Measurements from ENCODE around the gene SLC47A2.

The SLC47A2 gene

GRCh38 chr17:19747829-19748806 is 31.7 kb upstream of the SLC47A2 start, which contains the start of gene ALDH3A1:
Gene ALDH3A1, minus strand, starts transcription at chr17:19748298. Its CDS starts 3,169 bp downstream, at chr17:19745129.
- no peak for DNase-seq

DNA sequence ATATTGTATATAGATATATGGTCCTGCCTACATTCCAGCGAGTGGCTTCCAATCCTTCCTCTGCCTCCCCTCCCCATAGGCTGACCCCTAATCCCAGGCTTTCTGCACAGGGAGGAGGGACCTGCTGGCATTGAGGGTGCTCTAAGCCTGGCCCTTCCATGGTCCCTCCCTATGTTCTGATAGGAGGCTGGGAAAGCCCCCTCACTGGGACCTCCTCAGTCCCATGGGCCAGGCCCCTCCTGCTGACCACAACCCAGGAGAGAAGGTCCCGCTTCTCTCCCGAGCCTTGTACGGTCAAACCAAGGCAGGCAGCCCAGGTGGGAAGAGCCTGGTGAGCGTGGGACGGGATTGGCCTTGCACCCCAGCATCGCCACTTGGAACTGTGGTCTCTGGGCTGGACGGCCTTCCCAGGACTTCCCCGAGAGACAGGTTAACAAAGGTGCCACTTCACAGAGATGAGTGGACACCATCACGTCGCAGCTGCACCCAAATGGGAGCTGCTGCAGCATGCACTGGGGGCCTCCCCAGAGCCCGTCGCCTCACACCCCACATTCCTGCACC is 30.9 kb upstream of the SLC47A2 start:
- DNase-seq, result no peak

DNA sequence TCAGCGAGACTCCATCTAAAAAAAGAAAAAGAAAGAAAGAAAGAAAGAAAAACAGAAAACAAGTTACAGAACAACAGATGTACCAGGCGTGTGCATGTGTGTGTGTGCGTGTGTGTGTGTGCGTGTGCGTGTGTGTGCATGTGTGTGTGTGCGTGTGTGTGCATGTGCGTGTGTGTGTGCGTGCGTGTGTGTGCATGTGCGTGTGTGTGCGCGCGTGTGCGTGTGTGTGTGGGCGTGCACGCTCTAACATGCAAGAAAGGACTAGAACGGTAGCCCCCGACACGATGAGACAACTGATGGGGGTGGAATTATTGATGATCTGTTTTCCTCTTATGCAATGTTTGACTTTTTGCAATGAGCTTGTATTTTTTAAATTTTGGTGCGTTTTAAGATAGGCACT is 30.1 kb upstream of the SLC47A2 start:
- no peak for DNase-seq

DNA sequence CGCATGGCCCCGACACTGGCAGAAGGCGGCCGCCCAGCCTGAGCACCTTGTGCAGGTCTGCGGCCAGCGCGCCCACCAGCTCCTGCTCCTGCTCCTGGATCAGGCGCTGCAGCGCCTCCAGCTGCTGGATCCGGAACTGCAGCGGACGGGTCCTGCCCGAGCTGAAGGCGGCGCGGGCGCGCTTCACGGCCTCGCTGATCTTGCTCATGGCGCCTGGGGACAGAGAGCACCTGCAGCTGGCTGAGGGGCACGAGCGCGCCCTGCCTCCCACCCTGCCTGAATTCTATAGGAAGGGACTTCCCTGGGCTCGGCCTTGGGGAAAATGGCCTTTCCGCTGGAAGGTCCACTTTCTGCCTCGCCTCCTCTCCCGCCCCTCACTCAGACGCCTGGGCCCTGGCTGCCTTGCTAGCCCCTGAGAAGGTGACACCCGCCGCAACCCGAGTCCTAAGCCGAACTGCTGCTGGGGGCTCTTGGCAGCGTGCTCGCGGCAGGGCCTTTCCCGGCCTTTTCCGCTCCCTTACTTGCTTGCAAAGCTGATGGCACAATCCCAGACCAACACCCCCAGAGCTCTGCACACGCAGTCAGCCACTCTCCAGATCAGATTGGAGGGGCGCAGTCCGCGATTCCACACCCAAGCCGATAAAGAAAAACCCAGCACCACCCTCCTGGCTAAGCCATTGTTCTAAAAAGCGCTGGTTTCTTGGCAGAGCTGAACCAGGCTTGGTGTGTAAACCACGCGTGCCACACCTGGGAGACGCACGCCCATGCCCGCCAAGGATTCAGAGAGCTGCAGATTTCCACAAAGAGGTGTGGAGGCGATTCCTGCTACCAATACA is 28.8 kb upstream of the SLC47A2 start:
- DNase-seq, result peak; percentile 95

GRCh38 chr17:19744492-19744891 is 28.1 kb upstream of the SLC47A2 start:
- DNase-seq, result no peak

- no peak for DNase-seq
Observed at GRCh38 chr17:19743101-19744100, 27.0 kb upstream of the SLC47A2 start.

DNA sequence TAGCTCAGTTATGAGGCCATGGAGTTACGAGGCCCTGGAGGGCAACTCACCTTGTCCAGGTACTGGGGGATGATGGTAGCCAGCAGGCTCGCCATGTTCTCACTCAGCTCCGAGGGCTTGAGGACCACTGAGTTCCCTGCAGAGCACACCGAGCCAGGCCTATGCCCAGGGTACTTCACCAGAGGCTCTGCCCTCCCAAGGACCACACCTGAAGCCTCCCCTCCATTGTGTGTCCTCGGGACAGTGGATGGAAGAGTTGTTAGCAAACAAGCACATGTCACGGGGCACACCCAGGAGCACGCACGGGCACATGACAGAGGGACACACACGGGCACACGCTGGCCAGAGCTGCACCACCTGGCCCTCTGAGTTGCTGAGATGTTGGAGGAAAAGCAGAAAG is 26.1 kb upstream of the SLC47A2 start:
- no peak for DNase-seq

GRCh38 chr17:19741832-19742457 is 25.6 kb upstream of the SLC47A2 start:
- DNase-seq, result no peak

GRCh38 chr17:19740933-19741332 is 24.5 kb upstream of the SLC47A2 start:
- DNase-seq, result no peak

- no peak for DNase-seq
Observed at GRCh38 chr17:19739241-19740201, 23.1 kb upstream of the SLC47A2 start.

- DNase-seq, result no peak
Observed at GRCh38 chr17:19738757-19739156, 22.4 kb upstream of the SLC47A2 start.

DNA sequence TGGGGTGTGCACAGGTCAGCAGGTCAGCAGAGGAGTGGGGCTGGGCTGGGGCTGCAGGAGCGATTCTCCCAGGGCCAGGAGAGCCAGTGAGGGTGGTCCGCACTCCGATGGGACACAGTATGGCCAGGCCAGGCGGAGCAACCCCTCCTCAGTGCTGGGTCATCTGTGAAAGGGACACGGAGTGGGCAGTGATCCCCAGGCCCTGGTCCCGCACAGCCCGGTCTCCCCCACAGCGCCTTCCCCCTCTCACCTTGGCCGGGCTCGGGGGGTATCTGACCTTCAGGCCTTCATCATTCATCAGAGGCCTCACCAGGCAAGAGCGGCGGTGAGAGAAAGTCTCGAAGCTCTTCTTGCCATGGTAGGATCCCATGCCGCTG is 21.7 kb upstream of the SLC47A2 start:
- no peak for DNase-seq

DNA sequence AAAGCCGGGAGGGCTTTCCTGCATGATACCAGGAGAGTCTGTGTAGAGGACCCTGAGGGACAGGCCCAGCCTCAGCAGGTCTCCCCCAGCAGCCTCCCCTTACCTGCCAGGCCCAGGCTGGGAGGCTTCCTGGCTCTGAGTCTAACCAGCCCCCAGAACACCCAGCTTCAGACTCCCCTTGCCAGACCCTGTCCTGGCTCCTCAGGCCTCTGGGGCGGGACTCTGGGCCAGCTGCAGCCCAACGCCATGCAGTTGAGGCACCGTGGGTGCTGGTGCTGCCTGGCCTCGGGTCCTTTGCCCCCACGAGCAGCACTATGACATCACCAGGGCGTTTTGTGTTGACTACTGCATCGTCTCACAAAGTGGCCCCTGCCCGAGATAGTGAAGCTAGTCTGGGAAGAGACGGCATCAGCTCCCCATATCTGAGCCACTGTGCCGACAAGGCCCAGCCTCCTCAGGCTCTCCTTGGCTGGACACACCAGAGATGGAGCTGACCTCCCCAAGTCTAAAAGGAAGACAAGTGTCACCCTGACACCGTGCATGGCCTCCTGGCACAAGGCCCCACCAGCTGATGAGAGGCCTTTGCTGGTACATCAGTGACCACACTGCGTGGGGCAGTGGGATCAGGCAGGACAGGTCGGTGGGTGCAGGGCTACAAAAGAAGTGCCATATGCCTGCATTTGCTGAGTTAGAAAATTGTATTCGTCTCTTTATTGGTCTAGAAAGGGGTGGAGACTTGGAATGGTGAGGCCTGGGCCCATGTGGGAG is 21.1 kb upstream of the SLC47A2 start:
- DNase-seq, result no peak

- no peak for DNase-seq
Observed at GRCh38 chr17:19736071-19736470, 19.7 kb upstream of the SLC47A2 start.

- DNase-seq, result no peak
Observed at GRCh38 chr17:19733953-19734526, 17.7 kb upstream of the SLC47A2 start.

- no peak for DNase-seq
Observed at GRCh38 chr17:19731626-19732025, 15.2 kb upstream of the SLC47A2 start.

- DNase-seq, result no peak
Observed at GRCh38 chr17:19730843-19731242, 14.5 kb upstream of the SLC47A2 start.

DNA sequence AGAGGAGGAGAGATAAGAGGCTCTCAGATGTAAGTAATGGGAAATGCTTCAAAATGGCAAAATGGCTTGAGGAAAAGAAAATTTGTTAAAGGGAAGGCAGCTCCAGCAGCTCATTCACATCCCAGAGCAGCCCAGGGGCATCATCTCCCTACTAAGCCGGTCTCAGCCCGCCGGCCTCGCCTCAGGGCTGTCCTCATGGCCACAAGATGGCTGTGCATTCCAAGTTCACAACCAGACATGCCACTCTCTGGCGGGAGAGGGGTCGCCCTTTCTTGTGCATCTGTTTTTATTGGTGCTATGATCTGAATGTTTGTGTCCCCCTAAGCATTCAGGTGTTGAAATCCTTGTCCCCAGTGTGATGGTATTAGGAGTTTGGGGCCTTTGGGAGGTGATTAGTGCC is 13.5 kb upstream of the SLC47A2 start:
- DNase-seq, result no peak

DNA sequence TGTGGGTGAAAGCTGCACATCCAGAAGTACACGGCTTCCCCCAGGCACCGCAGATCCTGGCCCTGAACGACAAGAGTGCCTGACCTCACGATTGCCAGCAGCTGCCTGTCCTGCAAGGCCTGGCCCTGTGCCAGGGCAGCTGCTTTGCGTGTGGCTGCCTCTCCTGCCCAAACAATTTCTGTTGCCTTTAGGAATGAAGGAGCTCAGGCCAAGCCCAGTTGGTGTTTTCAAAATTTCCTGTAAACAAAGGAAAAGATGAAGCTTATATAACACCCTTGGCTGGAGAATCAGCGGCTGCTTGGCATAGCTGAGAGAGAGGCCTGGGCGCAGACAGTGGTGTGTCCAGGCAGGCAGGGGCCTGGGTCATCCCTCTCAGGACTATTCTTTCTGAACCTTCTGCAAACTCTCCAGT is 11.7 kb upstream of the SLC47A2 start:
- no peak for DNase-seq

Measured in 8988T (cell line).